Gastroesophageal sphincter (tissue), 3 donors: ENCODE results near the gene HTR3B.

Experiments
- EP300 ChIP-seq: sonication (generic); formaldehyde crosslinking; IDR thresholded peaks from one replicate; pipeline ENCODE4 v1.6.1; 2017; ENCODE audit warnings: antibody characterized with exemption, mild to moderate bottlenecking
- POLR2A ChIP-seq, 2 donors: fragments of 450-650 bp; IDR thresholded peaks; one replicate each; pipeline ENCODE4 v1.6.1; 2017; ENCODE audit warnings: antibody characterized with exemption in 2 of 2, mild to moderate bottlenecking in 2 of 2, moderate library complexity in 1 of 2
- POLR2AphosphoS5 ChIP-seq: sonication (generic); formaldehyde crosslinking; IDR thresholded peaks from one replicate; pipeline ENCODE4 v1.6.1; 2017; ENCODE audit warnings: antibody characterized with exemption
- TF ChIP-seq, protein P1 (sequence below), 4 experiments: fragments of 200-600 bp in 2 of 4; fragments of 450-650 bp in 2 of 4; sonication (generic) in 1 of 4; IDR thresholded peaks; one replicate each; pipeline ENCODE4 v1.5.1; 2017 to 2019; ENCODE audit warnings: antibody characterized with exemption in 4 of 4, mild to moderate bottlenecking in 2 of 4, moderate library complexity in 2 of 4

DNA sequence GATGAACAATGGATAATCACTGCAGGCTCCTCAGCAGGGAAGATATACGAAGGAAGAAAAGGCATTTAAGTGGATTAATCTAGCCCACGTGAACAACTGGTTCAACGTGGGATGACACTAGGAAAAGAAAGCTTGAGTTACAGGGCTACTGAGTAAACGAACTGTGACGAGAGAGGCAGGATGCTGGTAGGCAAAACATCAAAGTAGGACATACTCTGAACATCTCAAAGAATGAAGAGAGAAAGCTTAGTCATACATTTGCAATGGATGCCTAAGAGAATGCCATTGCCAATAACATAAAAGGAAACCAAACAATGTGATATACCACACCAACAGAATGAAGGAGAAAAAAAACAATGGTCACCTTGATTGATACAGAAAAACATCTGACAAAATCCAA is 42.2 kb upstream of the HTR3B start:
- TF ChIP-seq, protein P1, sequence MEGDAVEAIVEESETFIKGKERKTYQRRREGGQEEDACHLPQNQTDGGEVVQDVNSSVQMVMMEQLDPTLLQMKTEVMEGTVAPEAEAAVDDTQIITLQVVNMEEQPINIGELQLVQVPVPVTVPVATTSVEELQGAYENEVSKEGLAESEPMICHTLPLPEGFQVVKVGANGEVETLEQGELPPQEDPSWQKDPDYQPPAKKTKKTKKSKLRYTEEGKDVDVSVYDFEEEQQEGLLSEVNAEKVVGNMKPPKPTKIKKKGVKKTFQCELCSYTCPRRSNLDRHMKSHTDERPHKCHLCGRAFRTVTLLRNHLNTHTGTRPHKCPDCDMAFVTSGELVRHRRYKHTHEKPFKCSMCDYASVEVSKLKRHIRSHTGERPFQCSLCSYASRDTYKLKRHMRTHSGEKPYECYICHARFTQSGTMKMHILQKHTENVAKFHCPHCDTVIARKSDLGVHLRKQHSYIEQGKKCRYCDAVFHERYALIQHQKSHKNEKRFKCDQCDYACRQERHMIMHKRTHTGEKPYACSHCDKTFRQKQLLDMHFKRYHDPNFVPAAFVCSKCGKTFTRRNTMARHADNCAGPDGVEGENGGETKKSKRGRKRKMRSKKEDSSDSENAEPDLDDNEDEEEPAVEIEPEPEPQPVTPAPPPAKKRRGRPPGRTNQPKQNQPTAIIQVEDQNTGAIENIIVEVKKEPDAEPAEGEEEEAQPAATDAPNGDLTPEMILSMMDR (IDR thresholded peaks at IDR 0.05): no peak
- no peak for TF ChIP-seq POLR2A (IDR thresholded peaks at IDR 0.05)
- no peak for TF ChIP-seq POLR2AphosphoS5
- TF ChIP-seq EP300: no peak
